Measurements from ENCODE around the gene SLCO2B1. TPM values are rescaled to one million over a fixed set of nuclear protein-coding genes. Genes with fewer than 3 reads are reported as not detected.
A peak's percentile ranks its signal among the peaks of the same experiment; 100 is the strongest.

Gene SLCO2B1
- total RNA-seq, 1 donor from 2014 or later, result 2.6 TPM

- Histone ChIP-seq H3K36me3 (ENCODE audit: insufficient read depth, low read length) (no peaks in the 10 kb centered on the region), H3K9ac (ENCODE audit: low read length) (no peak overlapping the region), H3K79me2 (ENCODE audit: insufficient read depth, low read length) (no peaks in the 10 kb centered on the region), H3K4me3 (ENCODE audit: insufficient read depth, low read depth, low read length) (no peak overlapping the region), H3K4me1 (ENCODE audit: insufficient read depth, low read length) (peaks cover 3% of the 10 kb centered on the region), H3K27me3 (ENCODE audit: insufficient read depth, low read length) (peaks cover 38% of the 10 kb centered on the region), H3K9me3 (ENCODE audit: insufficient read depth, low read depth, low read length) (no peaks in the 10 kb centered on the region), H2AFZ (ENCODE audit: low read depth, low read length) (no peak overlapping the region), H4K20me1 (ENCODE audit: insufficient read depth, low read length) (no peaks in the 10 kb centered on the region), H3K4me2 (ENCODE audit: low read length) (no peak overlapping the region), H3K27ac (ENCODE audit: low read depth, low read length) (no peak overlapping the region)
- no peak for FAIRE-seq
- no peak for DNase-seq (ENCODE audit: low read depth)
- no peak overlapping the region for H3K27ac Mint-ChIP-seq (ENCODE audit: unreplicated experiment)
- peaks cover 60% of the 10 kb centered on the region for H3K27me3 Mint-ChIP-seq (ENCODE audit: low read depth, unreplicated experiment)
- no peaks in the 10 kb centered on the region for H3K9me3 Mint-ChIP-seq (ENCODE audit: unreplicated experiment)
- H3K4me3 Mint-ChIP-seq (ENCODE audit: unreplicated experiment), result peak overlapping the region; percentile 36
- TF ChIP-seq CTCF (IDR thresholded peaks at IDR 0.05; ENCODE audit: insufficient read depth, low read depth, low read length) (no peak), EZH2 (IDR thresholded peaks at IDR 0.05; ENCODE audit: insufficient read depth, low read length) (no peak)
- no peaks in the 10 kb centered on the region for H3K36me3 Mint-ChIP-seq (ENCODE audit: low read depth, unreplicated experiment)
- no peaks in the 10 kb centered on the region for H3K4me1 Mint-ChIP-seq (ENCODE audit: low read depth, unreplicated experiment)
These were observed 94.6 kb downstream of the SLCO2B1 start for GRCh38 chr11:75245356-75246005.

GRCh38 chr11:75246006-75246670 lies 95.2 kb downstream of the SLCO2B1 start:
- Mint-ChIP-seq H3K4me1 (ENCODE audit: low read depth, unreplicated experiment) (no peaks in the 10 kb centered on the region), H3K27ac (ENCODE audit: unreplicated experiment) (no peak overlapping the region), H3K4me3 (ENCODE audit: unreplicated experiment) (no peak overlapping the region), H3K27me3 (ENCODE audit: low read depth, unreplicated experiment) (peaks cover 60% of the 10 kb centered on the region), H3K9me3 (ENCODE audit: unreplicated experiment) (no peaks in the 10 kb centered on the region), H3K36me3 (ENCODE audit: low read depth, unreplicated experiment) (no peaks in the 10 kb centered on the region)
- Histone ChIP-seq H3K4me3 (ENCODE audit: insufficient read depth, low read depth, low read length) (no peak overlapping the region), H3K4me2 (ENCODE audit: low read length) (no peak overlapping the region), H3K27ac (ENCODE audit: low read depth, low read length) (no peak overlapping the region), H3K9me3 (ENCODE audit: insufficient read depth, low read depth, low read length) (no peaks in the 10 kb centered on the region), H3K36me3 (ENCODE audit: insufficient read depth, low read length) (no peaks in the 10 kb centered on the region), H3K27me3 (ENCODE audit: insufficient read depth, low read length) (peaks cover 40% of the 10 kb centered on the region), H2AFZ (ENCODE audit: low read depth, low read length) (no peak overlapping the region), H4K20me1 (ENCODE audit: insufficient read depth, low read length) (no peaks in the 10 kb centered on the region), H3K9ac (ENCODE audit: low read length) (no peak overlapping the region), H3K79me2 (ENCODE audit: insufficient read depth, low read length) (no peaks in the 10 kb centered on the region), H3K4me1 (ENCODE audit: insufficient read depth, low read length) (peaks cover 3% of the 10 kb centered on the region)
- FAIRE-seq, result no peak
- TF ChIP-seq CTCF (IDR thresholded peaks at IDR 0.05; ENCODE audit: insufficient read depth, low read depth, low read length) (no peak), EZH2 (IDR thresholded peaks at IDR 0.05; ENCODE audit: insufficient read depth, low read length) (no peak)
- DNase-seq (ENCODE audit: low read depth), result no peak
